Measurements from ENCODE around the gene ASB7. TPM values are rescaled to one million over a fixed set of nuclear protein-coding genes. Genes with fewer than 3 reads are reported as not detected.
"Not testable (repeated sequence)": the region's sequence is repeated elsewhere in the genome, so short reads cannot be mapped to it uniquely, and the experiment has no call there.

ASB7 gene
- 11.6 and 15.7 TPM in 2 replicates for total RNA-seq

GRCh38 chr15:100602064-100602822 lies at the start of gene ASB7, which contains the start of gene LINS1:
TSS of gene ASB7 (plus strand) at chr15:100602589. CDS start at chr15:100612217, 9,628 bp downstream.
TSS of gene LINS1 (minus strand) at chr15:100602184. CDS start at chr15:100580842, 21,342 bp downstream.
- peak; percentile 100 for DNase-seq (ENCODE audit: low read depth in 2 of 2)

- no peak for DNase-seq (ENCODE audit: low read depth in 2 of 2)
These were observed 48.9 kb upstream of the ASB7 start for GRCh38 chr15:100553468-100553867.

- DNase-seq (ENCODE audit: low read depth in 2 of 2), result no peak
These were observed 43.6 kb upstream of the ASB7 start for GRCh38 chr15:100558771-100559254.

GRCh38 chr15:100559330-100559729 lies 43.1 kb upstream of the ASB7 start:
- DNase-seq (ENCODE audit: low read depth in 2 of 2), result no peak

- DNase-seq (ENCODE audit: low read depth in 2 of 2), result no peak
These were observed 42.1 kb upstream of the ASB7 start for GRCh38 chr15:100560323-100560722.

- DNase-seq (ENCODE audit: low read depth in 2 of 2), result no peak
These were observed 36.8 kb upstream of the ASB7 start for GRCh38 chr15:100565591-100565990.

- no peak for DNase-seq (ENCODE audit: low read depth in 2 of 2)
These were observed 35.4 kb upstream of the ASB7 start for GRCh38 chr15:100566850-100567628.

- no peak for DNase-seq (ENCODE audit: low read depth in 2 of 2)
These were observed 33.0 kb upstream of the ASB7 start for GRCh38 chr15:100569391-100569790.

GRCh38 chr15:100570275-100570674 lies 32.1 kb upstream of the ASB7 start:
- DNase-seq (ENCODE audit: low read depth in 2 of 2), result no peak

GRCh38 chr15:100570735-100571313 lies 31.6 kb upstream of the ASB7 start:
- no peak for DNase-seq (ENCODE audit: low read depth in 2 of 2)

- no peak for DNase-seq (ENCODE audit: low read depth in 2 of 2)
These were observed 30.7 kb upstream of the ASB7 start for GRCh38 chr15:100571592-100572167.

GRCh38 chr15:100572362-100572983 lies 29.9 kb upstream of the ASB7 start:
- peak; percentile 20 to 33 for DNase-seq (ENCODE audit: low read depth in 2 of 2)

- no peak for DNase-seq (ENCODE audit: low read depth in 2 of 2)
These were observed 28.9 kb upstream of the ASB7 start for GRCh38 chr15:100573526-100573925.

- DNase-seq (ENCODE audit: low read depth in 2 of 2), result no peak
These were observed 22.0 kb upstream of the ASB7 start for GRCh38 chr15:100580414-100580813.

GRCh38 chr15:100588638-100589242 lies 13.6 kb upstream of the ASB7 start:
- DNase-seq (ENCODE audit: low read depth in 2 of 2), result peak in 1 of 2 donors; percentile 7

GRCh38 chr15:100591163-100591562 lies 11.2 kb upstream of the ASB7 start:
- DNase-seq (ENCODE audit: low read depth in 2 of 2), result not testable (repeated sequence)

- DNase-seq (ENCODE audit: low read depth in 2 of 2), result no peak
These were observed 10.6 kb upstream of the ASB7 start for GRCh38 chr15:100591835-100592234.

GRCh38 chr15:100592898-100593297 lies 9.5 kb upstream of the ASB7 start:
- no peak for DNase-seq (ENCODE audit: low read depth in 2 of 2)

- no peak for DNase-seq (ENCODE audit: low read depth in 2 of 2)
These were observed 9.0 kb upstream of the ASB7 start for GRCh38 chr15:100593431-100593830.

GRCh38 chr15:100595964-100596363 lies 6.4 kb upstream of the ASB7 start:
- no peak for DNase-seq (ENCODE audit: low read depth in 2 of 2)

- no peak for DNase-seq (ENCODE audit: low read depth in 2 of 2)
These were observed 5.6 kb upstream of the ASB7 start for GRCh38 chr15:100596792-100597191.
